ENCODE measurements around the gene NAE1.

DNA sequence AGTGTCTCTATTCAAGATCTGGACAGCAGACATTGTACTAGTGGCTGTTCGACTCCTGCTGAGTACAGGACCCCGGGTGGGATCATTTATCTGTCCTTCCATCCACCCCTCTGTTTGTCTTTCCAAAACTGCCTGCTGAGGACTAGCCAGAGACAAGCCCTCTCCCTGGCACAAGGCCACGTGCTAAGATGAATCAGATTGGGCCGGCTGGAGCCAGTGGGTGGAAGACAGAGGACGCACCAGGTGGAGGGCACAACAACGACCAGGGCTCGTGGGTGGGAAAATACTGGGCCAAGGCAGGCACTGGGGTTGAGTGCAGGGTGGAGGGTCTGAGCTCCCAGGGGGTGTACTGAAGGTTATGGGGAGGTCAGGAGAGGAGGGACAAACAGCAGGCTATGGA is 12.0 kb upstream of the NAE1 start:
- no peak for TF ChIP-seq POLR2A (IDR thresholded peaks at IDR 0.05)
- TF ChIP-seq, protein P1, sequence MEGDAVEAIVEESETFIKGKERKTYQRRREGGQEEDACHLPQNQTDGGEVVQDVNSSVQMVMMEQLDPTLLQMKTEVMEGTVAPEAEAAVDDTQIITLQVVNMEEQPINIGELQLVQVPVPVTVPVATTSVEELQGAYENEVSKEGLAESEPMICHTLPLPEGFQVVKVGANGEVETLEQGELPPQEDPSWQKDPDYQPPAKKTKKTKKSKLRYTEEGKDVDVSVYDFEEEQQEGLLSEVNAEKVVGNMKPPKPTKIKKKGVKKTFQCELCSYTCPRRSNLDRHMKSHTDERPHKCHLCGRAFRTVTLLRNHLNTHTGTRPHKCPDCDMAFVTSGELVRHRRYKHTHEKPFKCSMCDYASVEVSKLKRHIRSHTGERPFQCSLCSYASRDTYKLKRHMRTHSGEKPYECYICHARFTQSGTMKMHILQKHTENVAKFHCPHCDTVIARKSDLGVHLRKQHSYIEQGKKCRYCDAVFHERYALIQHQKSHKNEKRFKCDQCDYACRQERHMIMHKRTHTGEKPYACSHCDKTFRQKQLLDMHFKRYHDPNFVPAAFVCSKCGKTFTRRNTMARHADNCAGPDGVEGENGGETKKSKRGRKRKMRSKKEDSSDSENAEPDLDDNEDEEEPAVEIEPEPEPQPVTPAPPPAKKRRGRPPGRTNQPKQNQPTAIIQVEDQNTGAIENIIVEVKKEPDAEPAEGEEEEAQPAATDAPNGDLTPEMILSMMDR (IDR thresholded peaks at IDR 0.05), result no peak

All from body of pancreas (tissue), 4 donors.